Neuron (in vitro differentiated cells): ENCODE results near the gene GPR12.

Source experiments
- H2AFZ ChIP-seq: one replicate; pipeline ENCODE4 v1.6.1; 2013; ENCODE audit warnings: low read depth, mild to moderate bottlenecking, inconsistent platforms, low read length, moderate library complexity
- H3K27me3 ChIP-seq: one replicate; pipeline ENCODE4 v1.6.1; 2013; ENCODE audit warnings: low read length; ENCODE audit not compliant: insufficient read depth
- H3K36me3 ChIP-seq: one replicate; pipeline ENCODE4 v1.6.1; 2013; ENCODE audit warnings: low read length; ENCODE audit not compliant: insufficient read depth
- H3K4me1 ChIP-seq: one replicate; pipeline ENCODE4 v1.6.1; 2013; ENCODE audit warnings: low read length; ENCODE audit not compliant: insufficient read depth
- H3K4me3 ChIP-seq: 2 replicates; pipeline ENCODE4 v1.5.1; 2013; ENCODE audit warnings: mild to moderate bottlenecking, low read length, moderate library complexity
- H3K9me3 ChIP-seq: one replicate; pipeline ENCODE4 v1.6.1; 2013; ENCODE audit warnings: low read length

Gene GPR12

DNA sequence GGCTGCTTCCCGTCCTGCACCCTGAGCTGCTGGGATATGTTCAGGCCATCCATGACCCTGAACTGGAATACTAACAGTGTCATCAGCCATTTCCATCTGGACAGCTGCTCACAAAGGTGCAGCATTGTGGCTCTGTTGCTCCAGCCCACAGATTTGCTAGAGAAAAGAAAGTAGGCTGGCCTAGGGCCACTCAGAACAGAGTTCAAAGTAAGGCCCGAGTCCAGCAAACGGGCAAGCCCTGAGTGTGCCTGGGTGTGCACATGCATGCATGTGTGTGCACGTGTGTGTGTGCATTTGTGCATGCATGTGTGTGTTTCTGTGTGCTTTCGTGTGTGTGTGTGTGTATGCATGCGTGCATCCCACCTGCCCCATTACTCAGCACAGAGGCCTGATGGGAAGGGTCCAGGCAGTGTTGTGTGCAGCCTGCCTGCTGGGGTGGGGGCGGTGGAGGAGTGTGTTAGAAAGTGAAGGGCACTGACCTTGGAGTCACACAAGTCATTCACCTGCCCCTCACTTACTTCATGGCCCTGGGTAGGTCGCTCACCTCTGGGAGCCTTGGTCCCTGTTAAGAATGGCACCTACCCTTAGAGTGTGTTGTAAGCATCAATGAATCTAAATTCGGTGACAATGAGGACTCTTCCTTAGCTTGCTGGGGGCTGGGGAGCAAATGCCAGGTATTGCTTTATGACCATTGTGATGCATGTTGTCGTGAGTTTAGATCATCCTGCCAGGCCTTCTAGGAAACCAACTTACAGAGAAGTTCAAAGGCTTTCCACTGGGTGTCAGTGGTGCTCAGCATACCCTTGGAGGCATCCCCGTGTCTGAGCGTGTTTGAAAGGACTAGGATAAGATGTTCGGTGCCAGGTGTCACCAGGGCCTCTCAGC, 53.2 kb downstream of the GPR12 start:
- Histone ChIP-seq H3K9me3 (peaks cover 1% of the 10 kb centered on the region), H3K4me1 (no peaks in the 10 kb centered on the region), H3K27me3 (no peaks in the 10 kb centered on the region)

DNA sequence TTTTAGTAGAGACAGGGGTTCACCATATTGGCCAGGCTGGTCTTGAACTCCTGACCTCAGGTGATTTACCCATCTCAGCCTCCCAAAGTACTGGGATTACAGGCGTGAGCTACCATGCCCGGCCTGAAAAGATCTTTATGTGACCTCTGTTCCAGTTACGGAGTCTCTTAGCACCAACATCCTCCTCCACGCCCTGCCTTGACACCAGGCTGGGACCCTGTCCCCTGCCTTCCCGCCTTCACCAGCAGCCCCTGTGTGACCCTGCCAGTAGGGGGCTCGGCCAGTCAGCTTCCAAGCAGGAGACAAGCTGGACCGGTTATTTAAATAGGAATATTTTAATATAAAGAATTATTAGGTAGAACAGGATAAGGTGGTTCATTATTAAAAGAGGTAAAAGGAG, 54.2 kb downstream of the GPR12 start:
- H3K4me1 ChIP-seq = no peaks in the 10 kb centered on the region
- H3K27me3 ChIP-seq = no peaks in the 10 kb centered on the region
- H3K36me3 ChIP-seq = no peaks in the 10 kb centered on the region
- H3K9me3 ChIP-seq = peaks cover 1% of the 10 kb centered on the region
- no peak overlapping the region for H3K4me3 ChIP-seq
- H2AFZ ChIP-seq = no peak overlapping the region

More for the DNA sequence above, 53.2 kb downstream of the GPR12 start:
- no peak overlapping the region for H2AFZ ChIP-seq
- H3K36me3 ChIP-seq = no peaks in the 10 kb centered on the region
- H3K4me3 ChIP-seq = no peak overlapping the region

DNA sequence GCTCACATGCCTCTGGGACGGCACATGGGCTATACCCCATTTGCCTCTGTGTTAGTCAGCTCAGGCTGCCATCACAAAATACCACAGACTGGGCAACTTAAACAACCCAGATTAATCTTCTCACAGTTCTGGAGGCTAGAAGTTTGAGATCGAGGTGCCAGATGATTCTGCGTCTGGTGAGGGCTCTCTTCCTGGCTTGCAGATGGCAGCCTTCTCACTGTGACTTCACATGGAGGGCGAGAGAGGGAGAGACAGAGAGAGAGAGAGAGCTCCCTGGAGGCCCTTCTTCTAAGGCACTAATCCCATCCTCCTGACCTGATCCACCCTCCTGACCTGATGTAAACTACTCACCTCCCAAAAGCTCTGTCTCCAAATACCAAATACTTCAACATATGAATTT, 55.0 kb downstream of the GPR12 start:
- H3K4me1 ChIP-seq = no peaks in the 10 kb centered on the region
- H3K9me3 ChIP-seq = peaks cover 1% of the 10 kb centered on the region
- H3K27me3 ChIP-seq = no peaks in the 10 kb centered on the region

More for the DNA sequence above, 55.0 kb downstream of the GPR12 start:
- H2AFZ ChIP-seq = no peak overlapping the region
- H3K36me3 ChIP-seq = no peaks in the 10 kb centered on the region
- no peak overlapping the region for H3K4me3 ChIP-seq
